Measurements from ENCODE around the gene BATF.

GRCh38 chr14:75522224-75522982 is at the start of gene BATF:
- TF ChIP-seq CTCF (conservative IDR thresholded peaks at IDR 0.05; ENCODE audit: low read length) = no peak
- no peak for TF ChIP-seq EZH2phosphoT487 (IDR thresholded peaks at IDR 0.05; ENCODE audit: borderline replicate concordance, low read depth, low read length)
